Gastrocnemius medialis (tissue), 4 donors: ENCODE measurements around the gene PTPRT.

ENCODE experiments used
- CTCF ChIP-seq, 5 experiments: fragments of 450-650 bp in 3 of 5; fragments of 200-600 bp in 2 of 5; sonication (generic) in 2 of 5; IDR thresholded peaks in 4 of 5; conservative IDR thresholded peaks in 1 of 5; 1 replicate in 4 of 5; 2 replicates in 1 of 5; pipeline ENCODE4 v1.5.1; 2016 to 2019; ENCODE audit warnings: antibody characterized with exemption in 5 of 5, mild to moderate bottlenecking in 3 of 5, moderate library complexity in 3 of 5
- POLR2A ChIP-seq, 2 donors: fragments of 450-650 bp; IDR thresholded peaks; one replicate each; pipeline ENCODE4 v1.6.1; 2017; ENCODE audit warnings: antibody characterized with exemption in 2 of 2, mild to moderate bottlenecking in 2 of 2, moderate library complexity in 2 of 2

GRCh38 chr20:42581311-42581710 is 608.4 kb downstream of the PTPRT start:
- TF ChIP-seq CTCF (IDR thresholded peaks at IDR 0.05 in 4 of 5, conservative IDR thresholded peaks at IDR 0.05 in 1 of 5) (no peak), POLR2A (IDR thresholded peaks at IDR 0.05) (no peak)
